WTC11 (cell line): ENCODE measurements around the gene TIFAB. TPM values are rescaled to one million over a fixed set of nuclear protein-coding genes. Genes with fewer than 3 reads are reported as not detected.

Experiments used
- ATAC-seq: fragments of 200-7000 bp; cut with Tn5 transposase; 2 replicates; pipeline ENCODE4 v1.10.0; 2021; ENCODE audit warnings: mild to moderate bottlenecking, moderate library complexity
- CTCF ChIA-PET: fragments of 300-600 bp; sonication (Branson Sonifier 250); formaldehyde crosslinking; loops from one replicate; lab custom pipeline; 2021; ENCODE audit warnings: antibody characterized with exemption; lab: Charles Lee
- POLR2A ChIA-PET: fragments of 350-600 bp; sonication (Branson Sonifier 250); formaldehyde crosslinking; loops from one replicate; lab custom pipeline; 2021; ENCODE audit warnings: antibody characterized with exemption; lab: Charles Lee
- DNase-seq: peaks from one replicate; pipeline ENCODE4 v3.0.0; 2021; ENCODE audit warnings: low spot score
- H3K27ac Mint-ChIP-seq: 2 replicates; pipeline ENCODE4 v1.8.0; 2021; ENCODE audit warnings: mixed read lengths
- H3K27me3 Mint-ChIP-seq: 2 replicates; pipeline ENCODE4 v1.8.0; 2021; ENCODE audit warnings: low read depth, mild to moderate bottlenecking, moderate library complexity, mixed read lengths
- H3K36me3 Mint-ChIP-seq: 2 replicates; pipeline ENCODE4 v1.8.0; 2021; ENCODE audit warnings: mixed read lengths
- H3K4me1 Mint-ChIP-seq: 2 replicates; pipeline ENCODE4 v1.8.0; 2022; ENCODE audit warnings: mixed read lengths
- H3K4me3 Mint-ChIP-seq: 2 replicates; pipeline ENCODE4 v1.8.0; 2021; ENCODE audit warnings: mild to moderate bottlenecking, moderate library complexity, mixed read lengths
- H3K9me3 Mint-ChIP-seq: 2 replicates; pipeline ENCODE4 v1.8.0; 2021; ENCODE audit warnings: mixed read lengths
- AR ChIP-seq: fragments of 250-450 bp; sonication (Bioruptor Pico); IDR thresholded peaks from 2 replicates; pipeline ENCODE4 v1.9.0; 2021; ENCODE audit warnings: mild to moderate bottlenecking
- ATF1 ChIP-seq: sonication (generic); formaldehyde crosslinking; IDR thresholded peaks from 2 replicates; pipeline ENCODE4 v1.8.1; 2023; ENCODE audit warnings: mild to moderate bottlenecking, moderate library complexity, missing genetic modification reagents
- CBFB ChIP-seq: sonication (generic); formaldehyde crosslinking; IDR thresholded peaks from 2 replicates; pipeline ENCODE4 v1.8.1; 2022; ENCODE audit warnings: mild to moderate bottlenecking, low read depth, missing genetic modification reagents
- GRHL2 ChIP-seq: fragments of 250-450 bp; sonication (Bioruptor Pico); IDR thresholded peaks from 2 replicates; pipeline ENCODE4 v1.8.0; 2022; ENCODE audit warnings: mild to moderate bottlenecking, moderate library complexity; ENCODE audit not compliant: insufficient replicate concordance, severe bottlenecking
- MLX ChIP-seq: sonication (generic); formaldehyde crosslinking; IDR thresholded peaks from 2 replicates; pipeline ENCODE4 v1.8.1; 2023; ENCODE audit warnings: mild to moderate bottlenecking, missing genetic modification reagents, moderate library complexity
- NFATC4 ChIP-seq: fragments of 250-450 bp; sonication (Bioruptor Pico); IDR thresholded peaks from 2 replicates; pipeline ENCODE4 v1.9.0; 2021; ENCODE audit warnings: mild to moderate bottlenecking
- NFE2L1 ChIP-seq: sonication (generic); formaldehyde crosslinking; IDR thresholded peaks from 2 replicates; pipeline ENCODE4 v1.8.1; 2023; ENCODE audit warnings: missing genetic modification reagents
- NR2C2 ChIP-seq: sonication (generic); formaldehyde crosslinking; IDR thresholded peaks from 2 replicates; pipeline ENCODE4 v1.8.0; 2022; ENCODE audit warnings: mild to moderate bottlenecking, missing genetic modification reagents
- NR3C1 ChIP-seq: sonication (generic); formaldehyde crosslinking; conservative IDR thresholded peaks from 2 replicates; pipeline ENCODE4 v1.8.1; 2023; ENCODE audit warnings: low read depth, mild to moderate bottlenecking, missing genetic modification reagents
- PRRX2 ChIP-seq: fragments of 250-450 bp; sonication (Bioruptor Pico); IDR thresholded peaks from 2 replicates; pipeline ENCODE4 v1.8.0; 2021; ENCODE audit warnings: mild to moderate bottlenecking
- RORB ChIP-seq: fragments of 250-450 bp; sonication (Bioruptor Pico); IDR thresholded peaks from 2 replicates; pipeline ENCODE4 v1.9.0; 2021; ENCODE audit warnings: mild to moderate bottlenecking
- SMAD3 ChIP-seq: sonication (generic); formaldehyde crosslinking; IDR thresholded peaks from 2 replicates; pipeline ENCODE4 v1.8.0; 2022; ENCODE audit warnings: missing genetic modification reagents, mild to moderate bottlenecking, borderline replicate concordance
- TCF7 ChIP-seq: sonication (generic); formaldehyde crosslinking; IDR thresholded peaks from 2 replicates; pipeline ENCODE4 v1.8.0; 2022; ENCODE audit warnings: mild to moderate bottlenecking, low read depth, missing genetic modification reagents, moderate library complexity
- ZNF512 ChIP-seq: sonication (generic); formaldehyde crosslinking; IDR thresholded peaks from 2 replicates; pipeline ENCODE4 v1.8.1; 2022; ENCODE audit warnings: missing genetic modification reagents, borderline replicate concordance
- total RNA-seq: library from RNA; stranded (reverse); gene quantifications from 3 replicates; pipeline ENCODE4 v1.2.3, GENCODE V29; 2021
- TF ChIP-seq, protein P1 (sequence below): fragments of 250-450 bp; sonication (Bioruptor Pico); IDR thresholded peaks from 2 replicates; pipeline ENCODE4 v1.9.0; 2021; ENCODE audit warnings: moderate library complexity, mild to moderate bottlenecking, inconsistent platforms, borderline replicate concordance
- TF ChIP-seq, protein P2 (sequence below): sonication (generic); formaldehyde crosslinking; IDR thresholded peaks from 2 replicates; pipeline ENCODE4 v1.8.0; 2022; ENCODE audit warnings: mild to moderate bottlenecking, missing genetic modification reagents
- TF ChIP-seq, protein P3 (sequence below): fragments of 250-450 bp; sonication (Bioruptor Pico); IDR thresholded peaks from 2 replicates; pipeline ENCODE4 v1.8.0; 2021; ENCODE audit warnings: mild to moderate bottlenecking
- TF ChIP-seq, protein P4 (sequence below): fragments of 250-450 bp; sonication (Bioruptor Pico); conservative IDR thresholded peaks from 2 replicates; pipeline ENCODE4 v1.9.0; 2021; ENCODE audit warnings: mild to moderate bottlenecking

TIFAB gene
- total RNA-seq, 1 experiment from 2014 or later: not detected

GRCh38 chr5:135477613-135478066, 25.5 kb upstream of the TIFAB start:
- ATAC-seq (peak; percentile 37; the same call in 1 of the 2 replicates), DNase-seq (no peak)
- H3K9me3 Mint-ChIP-seq: no peaks in the 10 kb centered on the region
- peaks cover 65% of the 10 kb centered on the region for H3K27me3 Mint-ChIP-seq
- no peak overlapping the region for H3K27ac Mint-ChIP-seq
- ChIA-PET CTCF (interaction anchor here (0.6 to 4.2 kb wide), 8 partner anchors 10 to 357 kb away, joined by 3 to 47 read pairs (median 6); partner anchors contain the start of gene NEUROG1), POLR2A (no interaction called here)
- TF ChIP-seq ATF1 (CRISPR knock-in tag): no peak
- no peak for TF ChIP-seq CBFB (CRISPR knock-in tag)
- TF ChIP-seq, protein P1, sequence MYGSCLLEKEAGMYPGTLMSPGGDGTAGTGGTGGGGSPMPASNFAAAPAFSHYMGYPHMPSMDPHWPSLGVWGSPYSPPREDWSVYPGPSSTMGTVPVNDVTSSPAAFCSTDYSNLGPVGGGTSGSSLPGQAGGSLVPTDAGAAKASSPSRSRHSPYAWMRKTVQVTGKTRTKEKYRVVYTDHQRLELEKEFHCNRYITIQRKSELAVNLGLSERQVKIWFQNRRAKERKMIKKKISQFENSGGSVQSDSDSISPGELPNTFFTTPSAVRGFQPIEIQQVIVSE: no peak
- TF ChIP-seq, protein P2, sequence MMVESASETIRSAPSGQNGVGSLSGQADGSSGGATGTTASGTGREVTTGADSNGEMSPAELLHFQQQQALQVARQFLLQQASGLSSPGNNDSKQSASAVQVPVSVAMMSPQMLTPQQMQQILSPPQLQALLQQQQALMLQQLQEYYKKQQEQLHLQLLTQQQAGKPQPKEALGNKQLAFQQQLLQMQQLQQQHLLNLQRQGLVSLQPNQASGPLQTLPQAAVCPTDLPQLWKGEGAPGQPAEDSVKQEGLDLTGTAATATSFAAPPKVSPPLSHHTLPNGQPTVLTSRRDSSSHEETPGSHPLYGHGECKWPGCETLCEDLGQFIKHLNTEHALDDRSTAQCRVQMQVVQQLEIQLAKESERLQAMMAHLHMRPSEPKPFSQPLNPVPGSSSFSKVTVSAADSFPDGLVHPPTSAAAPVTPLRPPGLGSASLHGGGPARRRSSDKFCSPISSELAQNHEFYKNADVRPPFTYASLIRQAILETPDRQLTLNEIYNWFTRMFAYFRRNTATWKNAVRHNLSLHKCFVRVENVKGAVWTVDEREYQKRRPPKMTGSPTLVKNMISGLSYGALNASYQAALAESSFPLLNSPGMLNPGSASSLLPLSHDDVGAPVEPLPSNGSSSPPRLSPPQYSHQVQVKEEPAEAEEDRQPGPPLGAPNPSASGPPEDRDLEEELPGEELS (CRISPR knock-in tag): no peak
- no peak for TF ChIP-seq NFATC4 (CRISPR knock-in tag)
- TF ChIP-seq, protein P3, sequence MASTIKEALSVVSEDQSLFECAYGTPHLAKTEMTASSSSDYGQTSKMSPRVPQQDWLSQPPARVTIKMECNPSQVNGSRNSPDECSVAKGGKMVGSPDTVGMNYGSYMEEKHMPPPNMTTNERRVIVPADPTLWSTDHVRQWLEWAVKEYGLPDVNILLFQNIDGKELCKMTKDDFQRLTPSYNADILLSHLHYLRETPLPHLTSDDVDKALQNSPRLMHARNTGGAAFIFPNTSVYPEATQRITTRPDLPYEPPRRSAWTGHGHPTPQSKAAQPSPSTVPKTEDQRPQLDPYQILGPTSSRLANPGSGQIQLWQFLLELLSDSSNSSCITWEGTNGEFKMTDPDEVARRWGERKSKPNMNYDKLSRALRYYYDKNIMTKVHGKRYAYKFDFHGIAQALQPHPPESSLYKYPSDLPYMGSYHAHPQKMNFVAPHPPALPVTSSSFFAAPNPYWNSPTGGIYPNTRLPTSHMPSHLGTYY (CRISPR knock-in tag): no peak
- no peak for TF ChIP-seq NR3C1 (CRISPR knock-in tag)
- TF ChIP-seq, protein P4, sequence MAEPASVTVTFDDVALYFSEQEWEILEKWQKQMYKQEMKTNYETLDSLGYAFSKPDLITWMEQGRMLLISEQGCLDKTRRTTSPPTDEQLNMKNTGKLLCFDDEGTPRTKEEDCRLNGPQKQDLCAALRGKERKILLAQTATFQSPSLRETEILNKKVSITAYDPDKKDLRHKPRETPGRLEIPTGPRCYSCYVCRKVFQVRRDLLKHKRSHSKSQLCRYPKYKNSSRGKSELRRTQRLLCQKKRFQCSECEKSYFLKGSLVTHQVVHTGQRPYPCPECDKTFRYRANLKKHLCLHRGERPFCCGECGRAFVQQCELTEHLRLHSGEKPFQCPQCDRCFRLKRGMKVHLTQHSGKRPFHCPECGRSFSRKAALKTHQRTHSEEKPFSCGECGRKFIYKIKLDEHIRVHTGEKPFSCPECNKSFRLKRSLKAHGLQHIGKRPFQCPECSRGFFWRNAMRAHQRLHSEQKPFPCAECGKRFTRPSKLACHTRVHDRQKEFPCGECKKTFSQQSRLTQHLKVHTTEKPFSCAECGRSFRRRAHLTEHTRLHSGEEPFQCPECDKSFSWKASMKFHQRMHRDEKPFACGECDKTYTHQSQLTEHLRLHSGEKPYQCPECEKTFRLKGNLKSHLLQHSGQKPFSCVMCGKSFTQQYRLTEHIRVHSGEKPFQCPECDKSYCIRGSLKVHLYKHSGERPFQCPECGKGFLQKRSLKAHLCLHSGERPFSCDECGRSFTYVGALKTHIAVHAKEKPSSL: no peak
- no peak for TF ChIP-seq RORB
- H3K4me1 Mint-ChIP-seq: peaks cover 28% of the 10 kb centered on the region
- H3K4me3 Mint-ChIP-seq: no peak overlapping the region
- no peaks in the 10 kb centered on the region for H3K36me3 Mint-ChIP-seq

DNA sequence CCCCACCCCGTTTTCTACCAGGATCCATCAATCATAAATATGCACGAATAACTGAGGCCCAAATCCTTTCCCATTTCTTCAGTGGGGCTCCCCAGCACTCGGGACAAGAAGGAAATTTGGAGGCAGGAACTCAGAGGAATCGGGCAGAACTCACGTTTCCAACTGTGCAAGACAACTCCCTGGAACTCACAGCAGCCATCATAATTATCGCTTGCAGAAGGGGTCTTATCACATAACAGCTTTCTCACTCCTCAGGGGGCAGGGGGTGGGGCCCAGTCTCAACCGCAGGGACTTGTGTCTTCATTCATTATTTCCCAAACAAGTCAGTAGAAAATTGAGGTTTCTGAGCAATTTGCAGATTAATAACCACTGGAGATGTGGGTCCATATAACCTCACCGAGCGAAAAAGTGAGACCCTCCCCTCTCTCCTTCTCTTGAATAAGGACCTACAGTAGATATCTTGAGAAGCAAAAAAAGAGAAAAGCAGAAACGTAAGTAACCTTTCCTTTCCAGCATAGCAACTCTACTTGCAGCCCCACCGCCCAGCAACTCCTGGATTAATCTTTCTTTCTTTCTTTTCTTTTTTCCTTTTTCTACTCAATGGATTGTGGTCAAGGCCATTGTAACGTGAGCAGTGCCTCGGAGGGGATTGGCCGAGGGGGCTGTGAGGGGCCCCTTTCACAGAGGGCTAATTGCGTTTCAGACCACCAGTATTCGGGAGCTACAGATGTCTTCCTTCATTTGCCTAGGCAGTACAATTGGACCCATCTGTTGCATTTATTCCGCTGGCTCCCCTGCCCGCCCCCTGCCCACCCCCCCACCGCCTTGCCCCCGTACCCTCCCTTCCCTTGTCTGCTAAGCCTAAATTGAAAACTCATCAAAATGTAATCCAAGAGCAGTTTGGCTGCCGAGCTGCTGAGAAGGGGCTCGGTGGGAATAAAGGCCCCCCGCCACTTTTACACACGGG, 24.7 kb upstream of the TIFAB start:
- ATAC-seq (no peak), DNase-seq (no peak)
- ChIA-PET POLR2A (no interaction called here), CTCF (interaction anchor here (0.9 to 4.2 kb wide), 7 partner anchors 11 to 89 kb away, joined by 3 to 47 read pairs (median 6); partner anchors contain the start of gene NEUROG1)
- Mint-ChIP-seq H3K36me3 (no peaks in the 10 kb centered on the region), H3K9me3 (no peaks in the 10 kb centered on the region), H3K4me3 (no peak overlapping the region), H3K27ac (no peak overlapping the region), H3K4me1 (peaks cover 28% of the 10 kb centered on the region), H3K27me3 (peaks cover 70% of the 10 kb centered on the region)
- no peak for TF ChIP-seq NFE2L1 (CRISPR knock-in tag)
- no peak for TF ChIP-seq ZNF512
- TF ChIP-seq NR2C2 (CRISPR knock-in tag): no peak
- no peak for TF ChIP-seq MLX (CRISPR knock-in tag)
- TF ChIP-seq SMAD3: no peak
- TF ChIP-seq, protein P4: no peak
- TF ChIP-seq GRHL2 (CRISPR knock-in tag): no peak
- no peak for TF ChIP-seq PRRX2 (CRISPR knock-in tag)
- no peak for TF ChIP-seq TCF7
- no peak for TF ChIP-seq AR
